Natural killer cell treated with Interleukin-12 subunit alpha and Interleukin-12 subunit beta and Interleukin-15 and Interleukin-18, amount 100 ng/mL, for 72 hours (primary cell): ENCODE results near the gene PRR15L. TPM values are rescaled to one million over a fixed set of nuclear protein-coding genes. Genes with fewer than 3 reads are reported as not detected.
"Not testable (repeated sequence)": the region's sequence is repeated elsewhere in the genome, so short reads cannot be mapped to it uniquely, and the experiment has no call there.

Experiments used
- ATAC-seq, 2 donors: fragments of 150-1000 bp; cut with Tn5 transposase in 1 of 2; sonication (Bioruptor Pico), chemical (Tn5 transposase) in 1 of 2; 2 replicates each; pipeline ENCODE4 v1.10.0; 2021
- DNase-seq: peaks from one replicate; pipeline ENCODE4 v3.0.0; 2022; ENCODE audit warnings: low spot score
- H3K27ac Mint-ChIP-seq, 2 donors: 1 replicate in 1 of 2; 2 replicates in 1 of 2; pipeline ENCODE4 v1.8.0; 2022; ENCODE audit warnings: mixed read lengths in 2 of 2, mild to moderate bottlenecking in 1 of 2, moderate library complexity in 1 of 2
- H3K27me3 Mint-ChIP-seq, 2 donors: 1 replicate in 1 of 2; 2 replicates in 1 of 2; pipeline ENCODE4 v1.8.0; 2022; ENCODE audit warnings: mixed read lengths in 2 of 2
- H3K36me3 Mint-ChIP-seq: one replicate; pipeline ENCODE4 v1.8.0; 2022; ENCODE audit warnings: mixed read lengths
- H3K4me1 Mint-ChIP-seq, 2 donors: 1 replicate in 1 of 2; 2 replicates in 1 of 2; pipeline ENCODE4 v1.8.0; 2022; ENCODE audit warnings: low read depth in 2 of 2, mixed read lengths in 2 of 2, mild to moderate bottlenecking in 1 of 2
- H3K4me3 Mint-ChIP-seq: one replicate; pipeline ENCODE4 v1.8.0; 2022; ENCODE audit warnings: mixed read lengths
- H3K9me3 Mint-ChIP-seq: 2 replicates; pipeline ENCODE4 v1.8.0; 2022; ENCODE audit warnings: mixed read lengths
- total RNA-seq, 2 donors: library from RNA; stranded (reverse); gene quantifications; one replicate each; pipeline ENCODE4 v1.2.3, GENCODE V29; 2022

PRR15L gene
- total RNA-seq, 2 donors from 2014 or later: not detected

GRCh38 chr17:47927821-47928400, 29.8 kb downstream of the PRR15L start:
- H3K36me3 Mint-ChIP-seq: peaks cover 16% of the 10 kb centered on the region

GRCh38 chr17:47925678-47925988, 32.0 kb downstream of the PRR15L start:
- Mint-ChIP-seq H3K36me3 (peaks cover 24% of the 10 kb centered on the region), H3K27me3 (no peaks in the 10 kb centered on the region), H3K27ac (no peak overlapping the region), H3K4me1 (peaks cover 3 to 4% of the 10 kb centered on the region in 2 donors), H3K4me3 (no peak overlapping the region), H3K9me3 (no peaks in the 10 kb centered on the region)
- DNase-seq: no peak
- no peak for ATAC-seq

More at GRCh38 chr17:47927821-47928400, 29.8 kb downstream of the PRR15L start:
- Mint-ChIP-seq H3K4me3 (no peak overlapping the region), H3K9me3 (no peaks in the 10 kb centered on the region), H3K27ac (peak overlapping the region in 1 of 2 donors; percentile 27), H3K27me3 (no peaks in the 10 kb centered on the region), H3K4me1 (peaks cover 3 to 4% of the 10 kb centered on the region in 2 donors)
- DNase-seq (no peak), ATAC-seq (peak in 1 of 2 donors; percentile 32)

- peaks cover 24% of the 10 kb centered on the region for H3K36me3 Mint-ChIP-seq
- peaks cover 3 to 4% of the 10 kb centered on the region in 2 donors for H3K4me1 Mint-ChIP-seq
- no peaks in the 10 kb centered on the region for H3K27me3 Mint-ChIP-seq
- no peak overlapping the region for H3K27ac Mint-ChIP-seq
- ATAC-seq (no peak), DNase-seq (no peak)
- no peaks in the 10 kb centered on the region for H3K9me3 Mint-ChIP-seq
- no peak overlapping the region for H3K4me3 Mint-ChIP-seq
These were observed 32.7 kb downstream of the PRR15L start for GRCh38 chr17:47924785-47925677.

GRCh38 chr17:47919889-47920288, 37.8 kb downstream of the PRR15L start:
- H3K4me3 Mint-ChIP-seq, H3K9me3 Mint-ChIP-seq, H3K27me3 Mint-ChIP-seq, DNase-seq, H3K36me3 Mint-ChIP-seq, ATAC-seq: not testable (repeated sequence)
- peaks cover 12 to 15% of the 10 kb centered on the region in 2 donors for H3K4me1 Mint-ChIP-seq
- H3K27ac Mint-ChIP-seq: peak overlapping the region in 1 of 2 donors; percentile 60

DNA sequence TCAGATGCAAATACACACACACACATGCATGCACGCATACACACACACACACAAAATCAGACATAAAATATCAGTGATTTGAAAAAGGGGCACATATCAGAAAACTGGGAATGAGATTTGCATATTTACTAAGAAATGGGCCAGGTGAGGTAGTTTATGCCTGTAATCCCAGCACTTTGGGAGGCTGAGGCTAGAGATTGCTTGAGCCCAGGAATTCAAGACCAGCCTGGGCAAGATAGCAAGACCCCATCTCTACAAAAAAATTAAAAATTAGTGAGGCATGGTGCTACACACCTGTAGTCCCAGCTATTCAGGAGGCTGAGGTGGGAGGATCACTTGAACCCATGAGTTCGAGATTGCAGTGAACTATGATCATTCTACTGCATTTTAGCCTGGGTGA, 38.7 kb downstream of the PRR15L start:
- H3K36me3 Mint-ChIP-seq: peaks cover 8% of the 10 kb centered on the region

GRCh38 chr17:47918006-47918405, 39.7 kb downstream of the PRR15L start:
- Mint-ChIP-seq H3K9me3 (no peaks in the 10 kb centered on the region), H3K4me3 (no peak overlapping the region), H3K36me3 (peaks cover 8% of the 10 kb centered on the region), H3K27me3 (no peaks in the 10 kb centered on the region), H3K4me1 (peaks cover 15 to 16% of the 10 kb centered on the region in 2 donors), H3K27ac (peak overlapping the region; percentile 55 to 65)
- peak in 1 of 2 donors; percentile 53 for ATAC-seq
- DNase-seq: no peak

More for the DNA sequence above, 38.7 kb downstream of the PRR15L start:
- ATAC-seq: no peak
- no peaks in the 10 kb centered on the region for H3K27me3 Mint-ChIP-seq
- no peaks in the 10 kb centered on the region for H3K9me3 Mint-ChIP-seq
- no peak overlapping the region for H3K27ac Mint-ChIP-seq
- no peak for DNase-seq
- peaks cover 14 to 15% of the 10 kb centered on the region in 2 donors for H3K4me1 Mint-ChIP-seq
- H3K4me3 Mint-ChIP-seq: no peak overlapping the region

DNA sequence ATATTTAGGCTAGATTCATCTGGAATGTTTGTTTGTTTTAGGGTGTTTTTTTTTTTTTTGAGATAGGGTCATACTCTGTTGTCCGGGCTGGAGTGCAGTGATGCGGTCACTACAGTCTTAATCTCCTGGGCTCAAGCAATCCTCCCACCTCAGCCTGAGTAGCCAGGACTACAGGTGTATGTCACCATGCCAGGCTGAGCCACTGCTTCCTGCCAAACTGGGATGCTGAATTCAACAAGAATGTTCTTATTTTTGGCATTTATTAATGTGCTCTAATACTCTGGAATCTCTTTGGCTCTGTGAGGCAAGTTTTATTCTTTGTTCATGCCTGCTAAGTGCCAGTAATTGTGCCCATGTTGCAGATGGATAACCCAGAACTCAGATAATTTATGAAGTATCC, 40.1 kb downstream of the PRR15L start:
- DNase-seq (no peak), ATAC-seq (no peak)
- Mint-ChIP-seq H3K36me3 (peaks cover 8% of the 10 kb centered on the region), H3K4me1 (peaks cover 15 to 18% of the 10 kb centered on the region in 2 donors), H3K27me3 (no peaks in the 10 kb centered on the region), H3K9me3 (no peaks in the 10 kb centered on the region), H3K27ac (peak overlapping the region; percentile 55 to 65), H3K4me3 (no peak overlapping the region)

DNA sequence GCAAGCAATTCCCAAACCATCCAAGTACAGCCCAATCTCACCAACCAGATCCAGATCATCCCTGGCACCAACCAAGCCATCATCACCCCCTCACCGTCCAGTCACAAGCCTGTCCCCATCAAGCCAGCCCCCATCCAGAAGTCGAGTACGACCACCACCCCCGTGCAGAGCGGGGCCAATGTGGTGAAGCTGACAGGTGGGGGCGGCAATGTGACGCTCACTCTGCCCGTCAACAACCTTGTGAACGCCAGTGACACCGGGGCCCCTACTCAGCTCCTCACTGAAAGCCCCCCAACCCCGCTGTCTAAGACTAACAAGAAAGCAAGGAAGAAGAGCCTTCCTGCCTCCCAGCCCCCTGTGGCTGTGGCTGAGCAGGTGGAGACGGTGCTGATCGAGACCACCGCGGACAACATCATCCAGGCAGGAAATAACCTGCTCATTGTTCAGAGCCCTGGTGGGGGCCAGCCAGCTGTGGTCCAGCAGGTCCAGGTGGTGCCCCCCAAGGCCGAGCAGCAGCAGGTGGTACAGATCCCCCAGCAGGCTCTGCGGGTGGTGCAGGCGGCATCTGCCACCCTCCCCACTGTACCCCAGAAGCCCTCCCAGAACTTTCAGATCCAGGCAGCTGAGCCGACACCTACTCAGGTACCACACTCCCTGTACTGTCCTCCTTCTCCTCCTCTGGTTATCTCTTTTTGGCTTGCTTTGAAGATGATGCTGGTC, 41.0 kb downstream of the PRR15L start:
- no peak for DNase-seq
- peaks cover 15 to 23% of the 10 kb centered on the region in 2 donors for H3K4me1 Mint-ChIP-seq
- no peak for ATAC-seq
- H3K27ac Mint-ChIP-seq: peak overlapping the region; percentile 55 to 65
- H3K9me3 Mint-ChIP-seq: no peaks in the 10 kb centered on the region
- H3K27me3 Mint-ChIP-seq: no peaks in the 10 kb centered on the region
- no peak overlapping the region for H3K4me3 Mint-ChIP-seq
- H3K36me3 Mint-ChIP-seq: peaks cover 8% of the 10 kb centered on the region

DNA sequence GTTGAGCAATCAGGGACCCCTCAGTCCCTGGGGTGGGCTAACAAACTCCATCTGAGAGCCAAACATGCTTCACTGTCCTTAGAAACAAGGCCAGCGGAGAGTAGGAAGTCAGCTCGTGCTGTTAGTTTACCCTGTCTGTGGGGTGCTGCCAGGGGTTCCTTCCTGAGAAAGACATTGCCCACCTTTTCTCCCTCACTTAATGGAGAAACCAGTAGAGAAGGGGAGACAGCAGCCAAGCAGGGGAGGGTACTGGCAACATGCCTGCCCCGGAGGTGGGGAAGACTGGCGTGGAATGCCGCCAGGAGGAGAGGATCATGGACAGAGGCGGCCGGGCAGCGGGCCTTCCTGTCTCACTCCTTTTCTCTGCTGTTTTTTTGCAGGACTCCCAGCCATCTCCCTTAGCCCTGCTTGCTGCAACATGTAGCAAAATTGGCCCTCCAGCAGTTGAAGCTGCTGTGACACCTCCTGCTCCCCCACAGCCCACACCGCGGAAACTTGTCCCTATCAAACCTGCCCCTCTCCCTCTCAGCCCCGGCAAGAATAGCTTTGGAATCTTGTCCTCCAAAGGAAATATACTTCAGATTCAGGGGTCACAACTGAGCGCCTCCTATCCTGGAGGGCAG, 41.8 kb downstream of the PRR15L start:
- Mint-ChIP-seq H3K27ac (peak overlapping the region in 1 of 2 donors; percentile 9), H3K36me3 (peaks cover 3% of the 10 kb centered on the region), H3K9me3 (no peaks in the 10 kb centered on the region), H3K4me1 (peaks cover 15 to 23% of the 10 kb centered on the region in 2 donors), H3K27me3 (no peaks in the 10 kb centered on the region), H3K4me3 (no peak overlapping the region)
- DNase-seq (no peak), ATAC-seq (no peak)

DNA sequence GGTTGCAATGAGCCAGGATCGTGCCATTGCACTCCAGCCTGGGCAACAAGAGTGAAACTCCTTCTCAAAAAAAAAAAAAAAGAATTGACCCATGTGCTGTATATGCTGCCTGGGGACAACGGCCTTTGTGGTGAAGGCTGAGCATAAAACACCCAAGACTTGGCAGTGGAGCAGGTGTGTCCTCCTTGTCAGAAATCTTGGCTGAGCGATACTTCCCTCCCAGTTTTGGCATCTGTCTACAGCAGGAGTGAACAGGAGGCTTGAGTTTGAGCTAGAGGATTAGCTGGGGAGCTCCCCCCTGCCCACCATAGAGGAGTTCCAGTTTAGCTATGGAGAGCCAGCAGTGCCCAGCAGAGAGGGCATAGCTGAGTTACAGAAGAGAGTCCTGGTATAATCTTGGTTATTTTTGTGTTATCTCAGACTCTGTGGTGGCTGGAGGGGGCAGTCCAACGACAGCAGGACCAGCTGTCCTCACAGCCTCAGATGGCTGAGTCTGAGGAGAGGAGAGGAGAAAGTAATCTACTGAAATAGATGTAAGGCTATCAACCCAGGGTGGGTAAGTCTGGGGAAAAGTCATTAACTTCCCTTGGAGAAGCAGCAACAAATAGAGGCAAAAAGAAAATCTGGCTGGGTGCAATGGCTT, 43.3 kb downstream of the PRR15L start:
- Mint-ChIP-seq H3K27ac (peak overlapping the region in 1 of 2 donors; percentile 35), H3K4me3 (no peak overlapping the region), H3K36me3 (no peaks in the 10 kb centered on the region), H3K9me3 (no peaks in the 10 kb centered on the region), H3K27me3 (no peaks in the 10 kb centered on the region), H3K4me1 (peaks cover 12 to 29% of the 10 kb centered on the region in 2 donors)
- ATAC-seq: no peak
- no peak for DNase-seq

DNA sequence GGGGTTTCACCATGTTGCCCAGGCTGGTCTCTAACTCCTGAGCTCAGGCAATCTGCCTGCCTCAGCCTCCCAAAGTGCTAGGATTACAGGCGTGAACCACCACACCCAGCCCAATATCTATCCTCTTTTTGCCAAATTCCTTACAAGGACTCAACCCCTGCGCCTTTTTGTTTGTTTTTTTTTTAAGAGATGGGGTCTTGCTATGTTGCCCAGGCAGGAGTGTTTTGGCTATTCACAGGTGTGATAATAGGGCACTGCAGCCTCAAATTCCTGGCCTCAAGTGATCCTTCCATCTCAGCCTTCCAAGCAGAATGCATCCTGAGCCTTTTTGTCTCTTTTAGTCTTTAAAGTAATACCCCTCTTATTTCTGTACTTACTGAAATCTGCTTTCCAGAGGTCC, 44.6 kb downstream of the PRR15L start:
- ATAC-seq: no peak
- H3K36me3 Mint-ChIP-seq: no peaks in the 10 kb centered on the region
- H3K27ac Mint-ChIP-seq: no peak overlapping the region
- DNase-seq: no peak
- peaks cover 7 to 28% of the 10 kb centered on the region in 2 donors for H3K4me1 Mint-ChIP-seq
- no peaks in the 10 kb centered on the region for H3K27me3 Mint-ChIP-seq
- H3K9me3 Mint-ChIP-seq: no peaks in the 10 kb centered on the region
- H3K4me3 Mint-ChIP-seq: no peak overlapping the region

DNA sequence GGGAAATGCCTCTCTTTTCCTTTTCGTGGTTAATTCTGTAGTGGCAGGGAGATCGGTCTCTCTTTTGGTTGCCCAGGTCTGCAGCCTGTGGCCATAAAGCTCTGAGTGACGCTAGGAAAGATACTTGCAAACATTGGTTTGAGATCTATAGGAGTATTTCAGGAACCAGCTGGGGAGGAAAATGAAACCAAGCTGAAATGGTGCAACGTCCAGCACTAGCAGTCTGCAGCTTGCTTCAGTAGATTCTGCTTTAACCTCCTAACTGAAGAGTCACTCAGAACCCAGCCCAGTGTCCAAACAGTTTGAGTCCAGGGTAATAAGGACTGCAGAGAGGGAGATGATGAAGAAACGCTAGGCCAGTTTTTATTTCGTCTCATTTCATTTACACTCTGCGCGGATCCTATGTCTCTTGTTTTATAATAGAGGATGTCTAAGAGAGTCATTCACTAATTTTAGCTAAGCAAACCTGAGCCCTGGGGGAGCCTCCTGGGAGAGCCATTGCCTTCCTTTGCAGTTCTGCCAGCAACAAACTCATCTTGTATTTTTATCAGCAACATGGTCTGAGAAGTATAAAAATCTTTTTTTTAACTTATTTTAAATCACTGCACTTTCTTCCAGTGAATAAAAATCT, 49.6 kb downstream of the PRR15L start:
- ATAC-seq (no peak), DNase-seq (no peak)
- no peaks in the 10 kb centered on the region for H3K27me3 Mint-ChIP-seq
- no peaks in the 10 kb centered on the region for H3K9me3 Mint-ChIP-seq
- H3K36me3 Mint-ChIP-seq: no peaks in the 10 kb centered on the region
- H3K4me1 Mint-ChIP-seq: peaks cover 27 to 44% of the 10 kb centered on the region in 2 donors
- peak overlapping the region; percentile 7 to 52 for H3K27ac Mint-ChIP-seq
- no peak overlapping the region for H3K4me3 Mint-ChIP-seq

DNA sequence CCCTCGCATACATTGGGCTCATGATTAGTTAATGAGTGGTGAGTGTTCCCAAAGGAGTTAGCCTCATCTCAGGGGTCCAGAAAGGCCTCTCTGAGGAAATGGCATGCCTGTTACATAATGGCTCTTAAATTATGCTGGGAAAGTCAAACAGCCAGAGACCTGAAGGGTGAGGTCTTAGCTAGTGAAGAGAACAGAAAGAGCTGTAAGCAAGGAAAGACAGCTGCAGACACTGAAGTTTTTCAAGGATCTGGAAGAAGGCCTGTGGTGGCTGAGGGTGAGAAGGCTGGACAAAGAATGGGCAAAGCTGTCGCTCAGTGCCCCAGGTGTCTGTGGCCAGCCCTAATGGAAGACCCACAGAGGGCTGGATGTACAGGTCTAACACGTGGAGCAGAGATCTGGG, 51.2 kb downstream of the PRR15L start:
- Mint-ChIP-seq H3K36me3 (no peaks in the 10 kb centered on the region), H3K27me3 (no peaks in the 10 kb centered on the region), H3K9me3 (no peaks in the 10 kb centered on the region), H3K4me1 (peaks cover 32 to 46% of the 10 kb centered on the region in 2 donors), H3K27ac (peak overlapping the region in 1 of 2 donors; percentile 63), H3K4me3 (no peak overlapping the region)
- no peak for DNase-seq
- no peak for ATAC-seq
